Right lobe of liver (tissue), 4 donors: ENCODE results near the gene ADISSP.
"Not testable (repeated sequence)": the region's sequence is repeated elsewhere in the genome, so short reads cannot be mapped to it uniquely, and the experiment has no call there.

Experiments
- CTCF ChIP-seq, 4 donors: fragments of 200-600 bp in 3 of 4; fragments of 450-650 bp in 1 of 4; IDR thresholded peaks; one replicate each; pipeline versions ENCODE4 v1.5.1 to v1.8.0; 2016 to 2022; ENCODE audit warnings: antibody characterized with exemption in 4 of 4, mild to moderate bottlenecking in 2 of 4
- POLR2A ChIP-seq: fragments of 450-650 bp; IDR thresholded peaks from one replicate; pipeline ENCODE4 v1.6.1; 2017; ENCODE audit warnings: antibody characterized with exemption, mild to moderate bottlenecking
- donor health status: DM: no; HTN: no; CAD: no.
- donor health status: DM: no; HTN: no; CAD: no.
- donor health status: DM: no; HTN: yes; CAD: no.

DNA sequence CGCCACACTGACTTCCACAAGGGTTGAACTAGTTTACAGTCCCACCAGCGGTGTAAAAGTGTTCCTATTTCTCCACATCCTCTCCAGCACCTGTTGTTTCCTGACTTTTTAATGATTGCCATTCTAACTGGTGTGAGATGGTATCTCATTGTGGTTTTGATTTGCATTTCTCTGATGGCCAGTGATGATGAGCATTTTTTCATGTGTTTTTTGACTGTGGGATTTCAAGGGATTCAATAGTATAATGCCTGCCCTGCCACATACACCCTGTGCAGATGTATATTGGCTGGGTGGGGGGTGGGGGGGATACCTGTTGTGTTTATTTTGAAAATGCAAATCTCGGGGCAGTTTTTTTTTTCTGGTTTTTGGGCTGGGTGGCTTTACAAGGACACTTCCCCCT, 26.6 kb upstream of the ADISSP start:
- not testable (repeated sequence) for TF ChIP-seq CTCF (IDR thresholded peaks at IDR 0.05); POLR2A
